Stimulated activated CD8-positive, alpha-beta memory T cell treated with anti-CD3 and anti-CD28 coated beads, Interleukin-7, amount 100 ng/mL, for 24 hours (primary cell): ENCODE data around the gene ATG10.
"Not testable (repeated sequence)": the region's sequence is repeated elsewhere in the genome, so short reads cannot be mapped to it uniquely, and the experiment has no call there.

Experiments
- DNase-seq: peaks from one replicate; pipeline ENCODE4 v3.0.0-alpha.2; 2020; ENCODE audit warnings: low read depth

ATG10 gene

GRCh38 chr5:82222597-82223574, 251.1 kb downstream of the ATG10 start:
- DNase-seq = no peak

- DNase-seq = peak; percentile 18
These were observed 253.8 kb downstream of the ATG10 start for GRCh38 chr5:82225525-82226172.

GRCh38 chr5:82234885-82235284, 263.1 kb downstream of the ATG10 start:
- no peak for DNase-seq

- no peak for DNase-seq
These were observed 272.3 kb downstream of the ATG10 start for GRCh38 chr5:82244151-82244550.

GRCh38 chr5:82244854-82245635, 273.2 kb downstream of the ATG10 start:
- DNase-seq = no peak

GRCh38 chr5:82246960-82247574, 275.2 kb downstream of the ATG10 start:
- DNase-seq = no peak

- no peak for DNase-seq
These were observed 280.9 kb downstream of the ATG10 start for GRCh38 chr5:82252744-82253143.

- DNase-seq = no peak
These were observed 284.0 kb downstream of the ATG10 start for GRCh38 chr5:82255844-82256243.

GRCh38 chr5:82257247-82257646, 285.4 kb downstream of the ATG10 start:
- no peak for DNase-seq

GRCh38 chr5:82257729-82258128, 285.9 kb downstream of the ATG10 start:
- no peak for DNase-seq

GRCh38 chr5:82259172-82259800, 287.5 kb downstream of the ATG10 start:
- no peak for DNase-seq

GRCh38 chr5:82265047-82265446, 293.2 kb downstream of the ATG10 start:
- no peak for DNase-seq

GRCh38 chr5:82267297-82267933, 295.6 kb downstream of the ATG10 start:
- not testable (repeated sequence) for DNase-seq

GRCh38 chr5:82269363-82269762, 297.5 kb downstream of the ATG10 start:
- DNase-seq = not testable (repeated sequence)

- DNase-seq = not testable (repeated sequence)
These were observed 300.9 kb downstream of the ATG10 start for GRCh38 chr5:82272571-82273356.

GRCh38 chr5:82273426-82273825, 301.6 kb downstream of the ATG10 start:
- DNase-seq = not testable (repeated sequence)

GRCh38 chr5:82274343-82275211, 302.8 kb downstream of the ATG10 start:
- no peak for DNase-seq

- no peak for DNase-seq
These were observed 303.4 kb downstream of the ATG10 start for GRCh38 chr5:82275216-82275664.
